ENCODE measurements around the gene EFCAB8. TPM values are rescaled to one million over a fixed set of nuclear protein-coding genes. Genes with fewer than 3 reads are reported as not detected.
"Not testable (repeated sequence)": the region's sequence is repeated elsewhere in the genome, so short reads cannot be mapped to it uniquely, and the experiment has no call there.

Gene EFCAB8
- total RNA-seq, 1 donor from 2014 or later: not detected

DNA sequence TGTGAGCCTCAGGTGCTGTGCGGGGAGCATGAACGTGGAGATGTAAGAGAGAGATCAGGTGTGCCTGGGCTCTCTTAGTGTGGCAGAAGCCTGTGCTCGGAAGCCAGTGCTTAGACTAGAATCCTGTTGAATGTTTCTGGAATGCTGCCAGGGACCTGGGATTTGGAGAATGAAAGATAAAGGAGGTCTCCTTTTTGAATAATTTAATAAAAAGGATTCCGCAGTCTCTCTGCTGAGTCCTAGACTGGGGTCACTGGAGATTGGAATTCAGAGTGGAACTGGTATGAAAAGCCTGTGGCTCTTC, 18.8 kb upstream of the EFCAB8 start:
- no peak for DNase-seq (ENCODE audit: extremely low read depth, low read depth, low spot score)

DNA sequence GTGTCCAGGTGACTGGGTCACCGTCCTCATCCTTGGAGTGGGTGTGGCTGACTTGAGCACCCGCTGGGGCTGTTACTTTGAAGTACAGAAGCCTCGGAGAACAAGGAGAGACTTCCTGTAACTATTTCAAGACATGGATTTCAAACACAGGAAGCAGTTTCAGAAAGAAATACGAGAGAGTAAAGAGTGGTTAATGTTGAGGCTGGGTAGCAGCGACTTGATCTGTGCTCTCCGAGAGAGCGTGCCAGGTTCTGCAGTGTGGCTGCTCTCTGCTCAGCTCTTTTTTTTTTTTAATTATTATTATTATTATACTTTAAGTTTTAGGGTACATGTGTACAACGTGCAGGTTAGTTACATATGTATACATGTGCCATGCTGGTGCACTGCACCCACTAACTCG, 17.5 kb upstream of the EFCAB8 start:
- no peak for DNase-seq (ENCODE audit: extremely low read depth, low read depth, low spot score)

DNA sequence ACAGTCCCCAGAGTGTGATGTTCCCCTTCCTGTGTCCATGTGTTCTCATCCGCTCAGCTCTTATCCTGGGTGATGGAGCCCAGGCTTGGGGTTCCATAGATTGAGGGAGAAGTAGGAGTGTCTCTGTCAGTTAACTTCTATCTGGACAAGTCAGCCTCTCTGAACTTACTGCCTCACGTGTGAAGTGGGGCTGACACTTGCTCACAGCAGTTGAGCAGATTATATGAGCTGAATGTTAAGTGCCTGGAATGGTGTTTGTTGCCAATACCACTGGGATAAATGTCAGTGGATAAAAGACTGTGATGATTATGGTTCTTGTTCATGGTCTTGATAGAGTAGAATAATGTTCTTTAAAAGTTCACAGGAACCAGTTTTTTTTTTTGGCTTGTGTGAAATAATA, 17.1 kb upstream of the EFCAB8 start:
- no peak for DNase-seq (ENCODE audit: extremely low read depth, low read depth, low spot score)

GRCh38 chr20:32842688-32843524, 15.8 kb upstream of the EFCAB8 start:
- DNase-seq (ENCODE audit: extremely low read depth, low read depth, low spot score): no peak

GRCh38 chr20:32845786-32846185, 12.9 kb upstream of the EFCAB8 start:
- DNase-seq (ENCODE audit: extremely low read depth, low read depth, low spot score): no peak

DNA sequence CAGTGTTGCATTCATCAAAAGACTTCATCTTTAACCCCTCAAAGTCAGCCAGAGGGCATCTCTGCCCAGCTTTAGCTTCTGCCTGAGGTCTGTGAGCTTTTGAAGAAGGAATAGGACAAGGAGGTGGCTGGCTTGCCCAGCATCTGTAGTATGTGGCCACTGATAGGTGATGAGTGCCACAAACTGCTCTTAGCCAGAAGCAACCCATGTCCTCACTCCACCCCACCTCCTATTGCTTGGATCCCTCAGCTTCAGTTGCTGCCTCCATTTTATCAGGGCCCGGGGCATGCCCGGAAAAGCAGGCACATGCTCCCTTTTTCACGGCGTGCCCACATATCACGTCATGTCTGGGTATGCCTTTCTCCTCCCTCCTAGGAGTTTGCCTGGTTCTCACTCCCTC, 11.9 kb upstream of the EFCAB8 start:
- no peak for DNase-seq (ENCODE audit: extremely low read depth, low read depth, low spot score)

GRCh38 chr20:32847964-32848363, 10.8 kb upstream of the EFCAB8 start:
- no peak for DNase-seq (ENCODE audit: extremely low read depth, low read depth, low spot score)

- no peak for DNase-seq (ENCODE audit: extremely low read depth, low read depth, low spot score)
Observed at GRCh38 chr20:32848846-32849245, 9.9 kb upstream of the EFCAB8 start.

- DNase-seq (ENCODE audit: extremely low read depth, low read depth, low spot score): no peak
Observed at GRCh38 chr20:32849577-32849976, 9.1 kb upstream of the EFCAB8 start.

DNA sequence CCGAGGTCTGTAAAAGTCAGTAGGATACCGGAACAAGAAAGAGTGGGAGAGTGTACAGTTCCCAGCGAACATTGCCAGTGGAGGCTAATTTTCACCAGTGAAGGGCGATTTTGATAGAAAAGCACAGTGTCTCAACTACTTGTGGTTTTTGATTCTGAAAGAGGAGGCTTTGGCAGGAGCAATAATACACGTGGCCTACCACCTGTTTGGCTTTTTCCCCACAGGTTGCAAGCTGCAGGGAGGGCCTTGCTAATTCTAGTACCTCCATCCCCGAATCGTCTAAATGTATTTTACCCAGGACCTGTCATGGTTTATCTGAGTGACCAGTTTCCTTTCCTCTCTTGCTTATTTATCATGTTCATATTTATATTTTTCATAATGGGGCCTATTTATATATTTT, 3.3 kb upstream of the EFCAB8 start:
- no peak for DNase-seq (ENCODE audit: extremely low read depth, low read depth, low spot score)

- DNase-seq (ENCODE audit: extremely low read depth, low read depth, low spot score): no peak
Observed at GRCh38 chr20:32858189-32858588, 534 bp upstream of the EFCAB8 start.

GRCh38 chr20:32861446-32861845, 2.7 kb downstream of the EFCAB8 start:
- DNase-seq (ENCODE audit: extremely low read depth, low read depth, low spot score): no peak

DNA sequence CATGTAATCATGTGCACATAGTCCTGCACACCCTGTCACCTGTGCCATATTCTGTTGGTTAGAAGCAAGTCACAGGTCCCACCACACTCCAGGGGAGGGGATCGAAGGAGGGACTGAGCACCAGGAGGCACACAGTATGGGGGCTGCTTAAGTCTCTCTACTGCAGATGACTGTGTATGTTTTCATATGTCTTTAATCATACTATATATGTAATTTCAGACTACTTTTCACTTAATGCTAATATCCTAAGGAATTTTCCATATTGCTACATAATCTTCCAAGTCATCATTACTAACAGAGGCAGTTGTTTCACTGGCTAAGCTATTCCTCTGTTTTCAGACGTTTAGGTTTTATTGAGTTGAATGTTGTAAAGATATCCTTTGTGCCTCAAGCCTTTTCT, 10.8 kb downstream of the EFCAB8 start:
- no peak for DNase-seq (ENCODE audit: extremely low read depth, low read depth, low spot score)

DNA sequence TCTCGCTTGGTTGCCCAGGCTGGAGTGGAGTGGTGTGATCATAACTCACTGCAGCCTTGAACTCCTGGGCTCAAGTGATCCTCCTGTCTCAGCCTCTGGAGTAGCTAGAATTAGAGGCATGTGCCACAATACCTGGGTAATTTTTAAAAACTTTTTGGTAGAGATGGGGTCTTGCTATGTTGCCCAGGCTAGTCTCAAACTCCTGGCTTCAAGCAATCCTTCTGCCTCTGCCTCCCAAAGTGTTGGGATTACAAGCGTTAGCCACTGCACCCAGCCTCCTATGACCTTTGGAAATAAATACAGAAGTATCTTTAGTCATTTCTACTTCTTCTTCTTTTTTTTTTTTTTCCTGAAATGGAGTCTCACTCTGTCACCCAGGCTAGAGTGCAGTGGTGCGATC, 11.8 kb downstream of the EFCAB8 start:
- not testable (repeated sequence) for DNase-seq (ENCODE audit: extremely low read depth, low read depth, low spot score)

- DNase-seq (ENCODE audit: extremely low read depth, low read depth, low spot score): no peak
Observed at GRCh38 chr20:32870985-32871384, 12.3 kb downstream of the EFCAB8 start.

DNA sequence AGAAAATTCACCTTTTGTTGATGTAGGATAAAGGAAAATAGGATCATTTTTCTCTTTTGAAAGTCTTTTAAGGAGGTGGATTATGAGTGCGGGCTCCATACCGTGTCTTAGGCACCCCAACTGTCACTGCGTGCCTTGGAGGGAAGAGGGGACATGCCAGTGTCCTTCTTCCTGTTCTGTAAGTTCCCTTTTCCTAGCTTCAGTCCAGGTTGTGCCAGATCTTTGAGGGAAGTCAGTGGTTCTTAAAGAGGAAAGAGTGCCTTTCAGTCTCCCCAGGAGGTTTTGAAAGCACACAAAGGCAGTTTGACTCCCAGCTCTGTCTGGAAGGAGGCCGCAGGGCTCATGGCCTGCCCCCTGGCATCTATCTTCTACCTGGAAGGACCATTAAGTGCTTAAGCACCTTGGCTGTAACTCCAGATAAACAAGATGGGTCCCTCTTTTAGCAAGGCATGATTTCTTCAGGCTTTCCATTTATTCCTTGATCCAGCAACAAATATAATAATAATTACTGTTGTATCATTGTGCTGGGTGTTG, 13.0 kb downstream of the EFCAB8 start:
- DNase-seq (ENCODE audit: extremely low read depth, low read depth, low spot score): no peak

DNA sequence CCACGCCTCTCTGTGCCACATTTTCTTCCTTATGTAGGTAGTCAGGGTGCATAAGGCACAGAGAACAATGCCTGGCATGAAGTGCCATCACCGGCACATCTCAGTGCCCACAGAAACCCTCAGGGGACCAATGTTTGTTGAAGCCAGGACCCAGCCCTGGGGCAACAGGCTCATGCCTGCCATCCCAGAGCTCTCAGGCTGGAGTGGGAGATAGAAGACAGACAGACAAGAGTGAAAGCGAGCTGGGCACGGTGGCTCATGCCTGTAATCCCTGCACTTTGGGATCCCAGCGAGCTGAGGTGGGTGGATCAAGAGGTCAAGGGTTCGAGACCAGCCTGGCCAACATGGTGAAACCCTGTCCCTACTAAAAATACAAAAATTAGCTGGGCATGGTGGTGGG, 13.5 kb downstream of the EFCAB8 start:
- DNase-seq (ENCODE audit: extremely low read depth, low read depth, low spot score): no peak

DNA sequence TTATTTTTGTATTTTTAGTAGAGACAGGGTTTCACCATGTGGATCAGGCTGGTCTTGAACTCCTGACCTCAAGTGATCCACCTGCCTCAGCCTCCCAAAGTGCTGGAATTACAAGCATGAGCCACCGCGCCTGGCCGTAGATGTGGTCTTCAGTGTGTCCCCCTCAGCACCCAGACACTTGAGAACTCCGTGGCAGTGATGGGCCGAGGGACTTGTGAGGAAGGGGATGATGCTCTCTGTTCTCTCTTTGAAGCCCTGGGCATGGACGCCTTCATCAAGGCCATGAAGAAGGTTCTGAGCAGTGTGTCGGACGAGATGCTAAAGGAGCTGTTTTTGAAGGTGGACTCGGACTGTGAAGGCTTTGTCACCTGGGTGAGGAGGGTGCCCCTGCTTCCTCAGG, 16.9 kb downstream of the EFCAB8 start:
- DNase-seq (ENCODE audit: extremely low read depth, low read depth, low spot score): no peak

- DNase-seq (ENCODE audit: extremely low read depth, low read depth, low spot score): no peak
Observed at GRCh38 chr20:32877507-32877906, 18.8 kb downstream of the EFCAB8 start.

GRCh38 chr20:32878820-32879219, 20.1 kb downstream of the EFCAB8 start:
- DNase-seq (ENCODE audit: extremely low read depth, low read depth, low spot score): no peak

DNA sequence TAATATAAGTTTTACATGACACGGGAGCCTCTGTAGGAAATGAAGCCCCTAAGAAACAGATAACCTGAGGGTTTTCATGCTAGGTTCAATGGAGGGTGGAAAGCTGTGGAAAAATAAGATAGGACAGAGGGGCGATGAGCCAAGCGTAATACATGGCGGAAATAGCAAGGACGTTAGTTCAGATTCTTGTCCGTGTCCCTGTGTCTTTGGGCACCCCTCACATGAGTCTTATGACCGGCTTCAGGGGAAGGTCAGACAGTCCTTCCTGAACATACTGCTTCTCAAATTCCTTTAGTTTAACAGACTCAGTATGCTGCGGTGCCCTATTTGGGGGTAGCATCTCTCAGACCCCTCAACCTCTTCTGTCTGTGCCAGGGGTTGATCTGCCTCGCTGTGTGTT, 20.8 kb downstream of the EFCAB8 start:
- no peak for DNase-seq (ENCODE audit: extremely low read depth, low read depth, low spot score)

DNA sequence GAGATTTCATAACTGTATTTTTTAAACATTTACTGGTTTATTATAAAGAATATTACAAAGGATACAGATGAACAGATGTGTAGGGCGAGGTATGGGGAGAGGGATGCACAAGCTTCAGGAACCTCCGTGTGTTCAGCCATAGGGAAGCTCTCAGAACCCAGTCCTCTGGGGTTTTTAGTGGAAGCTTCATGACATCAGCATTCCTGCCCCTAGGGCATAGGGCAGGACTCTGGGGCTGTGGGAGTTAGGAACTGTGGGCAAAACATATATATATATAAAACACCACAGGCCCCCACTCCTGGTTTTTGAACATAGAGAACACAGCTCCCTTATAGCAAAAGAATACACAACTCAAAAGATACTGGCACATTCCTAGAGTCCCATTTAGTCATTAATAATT, 21.9 kb downstream of the EFCAB8 start:
- no peak for DNase-seq (ENCODE audit: extremely low read depth, low read depth, low spot score)

- DNase-seq (ENCODE audit: extremely low read depth, low read depth, low spot score): no peak
Observed at GRCh38 chr20:32883081-32883480, 24.4 kb downstream of the EFCAB8 start.
